ENCODE data around the gene TMEM215.

GRCh38 chr9:32735476-32735875, 47.9 kb upstream of the TMEM215 start:
- TF ChIP-seq CTCF (IDR thresholded peaks at IDR 0.05): no peak
- TF ChIP-seq POLR2A (IDR thresholded peaks at IDR 0.05): no peak
